Measurements from ENCODE around the gene ZNF285. TPM values are rescaled to one million over a fixed set of nuclear protein-coding genes. Genes with fewer than 3 reads are reported as not detected.

Gene ZNF285
- total RNA-seq, 1 experiment from 2014 or later = not detected

DNA sequence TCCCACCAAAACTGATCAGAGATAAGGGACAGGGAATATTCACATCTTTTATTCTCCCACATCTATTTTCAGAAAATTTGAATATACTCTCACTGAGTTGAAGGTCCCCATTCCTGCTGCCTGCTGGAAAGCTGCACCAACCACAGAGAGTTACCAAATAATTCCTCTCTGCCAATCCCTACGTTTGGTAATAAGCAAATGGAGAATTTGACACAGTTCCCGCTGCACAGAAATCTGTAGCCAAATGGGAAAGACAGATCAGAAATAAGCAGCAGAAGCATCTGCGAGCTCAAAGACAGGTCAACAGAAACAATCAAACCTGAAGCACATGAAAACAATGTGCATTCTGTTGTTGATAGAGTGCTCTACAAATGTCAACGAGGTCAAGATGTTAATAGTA, 54.9 kb downstream of the ZNF285 start:
- ATAC-seq = no peak
- Histone ChIP-seq H2AFZ (ENCODE audit: low read depth, low read length, poor library complexity, severe bottlenecking) (no peak overlapping the region), H3K9ac (ENCODE audit: low read length) (no peak overlapping the region), H3K9me2 (ENCODE audit: insufficient read depth) (no peaks in the 10 kb centered on the region), H3K27ac (ENCODE audit: low read depth, low read length) (no peak overlapping the region), H3K27me3 (ENCODE audit: insufficient read depth, low read length) (no peaks in the 10 kb centered on the region), H3K9me3 (ENCODE audit: control insufficient read depth in 1 of 2, insufficient read depth in 1 of 2, low read depth in 1 of 2, low read length in 2 of 2) (peaks cover 0 to 6% of the 10 kb centered on the region in 2 experiments; a peak in 1 of 4 replicates), H3K79me2 (ENCODE audit: insufficient read depth, low read length) (no peaks in the 10 kb centered on the region), H3K36me3 (ENCODE audit: control insufficient read depth in 1 of 2, insufficient read depth in 2 of 2, low read length in 2 of 2) (no peaks in the 10 kb centered on the region), H4K20me1 (ENCODE audit: insufficient read depth) (no peaks in the 10 kb centered on the region), H3K4me2 (ENCODE audit: low read length) (no peak overlapping the region), H3K4me3 (replicated peaks in 1 of 2; ENCODE audit: low read depth in 1 of 2, low read length in 2 of 2) (no peak overlapping the region), H3K4me1 (ENCODE audit: control insufficient read depth in 1 of 2, insufficient read depth in 2 of 2, low read length in 2 of 2) (no peaks in the 10 kb centered on the region)
- POLR2A ChIA-PET = no interaction called here
- no peak for DNase-seq (ENCODE audit: low read depth, low spot score)
- TF ChIP-seq SP1 (IDR thresholded peaks at IDR 0.05; ENCODE audit: low read depth) (no peak), YY1 (IDR thresholded peaks at IDR 0.05; ENCODE audit: extremely low read depth, insufficient replicate concordance, low read depth, low read length) (no peak), ZNF274 (IDR thresholded peaks at IDR 0.05; ENCODE audit: low read depth, low read length) (no peak), ZFX (IDR thresholded peaks at IDR 0.05) (no peak), EGR1 (IDR thresholded peaks at IDR 0.05; ENCODE audit: low read depth) (no peak), SIN3A (IDR thresholded peaks at IDR 0.05; ENCODE audit: low read depth) (no peak)
- TF ChIP-seq, protein P1, sequence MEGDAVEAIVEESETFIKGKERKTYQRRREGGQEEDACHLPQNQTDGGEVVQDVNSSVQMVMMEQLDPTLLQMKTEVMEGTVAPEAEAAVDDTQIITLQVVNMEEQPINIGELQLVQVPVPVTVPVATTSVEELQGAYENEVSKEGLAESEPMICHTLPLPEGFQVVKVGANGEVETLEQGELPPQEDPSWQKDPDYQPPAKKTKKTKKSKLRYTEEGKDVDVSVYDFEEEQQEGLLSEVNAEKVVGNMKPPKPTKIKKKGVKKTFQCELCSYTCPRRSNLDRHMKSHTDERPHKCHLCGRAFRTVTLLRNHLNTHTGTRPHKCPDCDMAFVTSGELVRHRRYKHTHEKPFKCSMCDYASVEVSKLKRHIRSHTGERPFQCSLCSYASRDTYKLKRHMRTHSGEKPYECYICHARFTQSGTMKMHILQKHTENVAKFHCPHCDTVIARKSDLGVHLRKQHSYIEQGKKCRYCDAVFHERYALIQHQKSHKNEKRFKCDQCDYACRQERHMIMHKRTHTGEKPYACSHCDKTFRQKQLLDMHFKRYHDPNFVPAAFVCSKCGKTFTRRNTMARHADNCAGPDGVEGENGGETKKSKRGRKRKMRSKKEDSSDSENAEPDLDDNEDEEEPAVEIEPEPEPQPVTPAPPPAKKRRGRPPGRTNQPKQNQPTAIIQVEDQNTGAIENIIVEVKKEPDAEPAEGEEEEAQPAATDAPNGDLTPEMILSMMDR (IDR thresholded peaks at IDR 0.05 in 2 of 3, conservative IDR thresholded peaks at IDR 0.05 in 1 of 3; ENCODE audit: borderline replicate concordance in 1 of 3, insufficient read depth in 1 of 3, low read depth in 2 of 3, low read length in 2 of 3) = no peak
- RAD21 ChIA-PET (ENCODE audit: low non-redundant PET in 1 of 2, low total read pairs in 2 of 2, uncharacterized antibody in 2 of 2, unreplicated experiment in 2 of 2) = no interaction called here
- BruUV-seq (replicated peaks) = no TSS peak
- intact Hi-C loops (cut with micrococcal nuclease) = no loop called here
- CTCF ChIA-PET = no interaction called here

DNA sequence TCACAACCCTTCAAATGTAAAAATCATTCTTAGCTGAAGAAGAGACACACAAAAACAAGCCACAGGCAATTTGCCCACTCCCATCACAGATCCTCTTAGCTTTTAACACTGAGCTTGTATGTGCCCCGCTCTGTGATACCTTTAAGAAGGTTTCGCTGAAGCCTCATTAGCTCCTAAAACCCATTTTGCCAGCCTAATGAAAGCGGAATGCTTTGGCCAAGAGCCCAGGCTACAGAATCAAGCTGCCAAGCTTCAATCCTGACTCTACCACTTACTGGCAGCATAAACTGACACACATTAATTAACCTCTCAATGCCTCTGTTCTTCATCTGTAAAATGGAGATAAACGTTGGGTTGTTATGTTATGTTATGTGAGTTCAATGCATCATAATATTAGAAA, 55.4 kb downstream of the ZNF285 start:
- no TSS peak for BruUV-seq (replicated peaks)
- intact Hi-C loops (cut with micrococcal nuclease) = no loop called here
- no peaks in the 10 kb centered on the region for H3K4me1 ChIP-seq (ENCODE audit: control insufficient read depth in 1 of 2, insufficient read depth in 2 of 2, low read length in 2 of 2)
- H3K27me3 ChIP-seq (ENCODE audit: insufficient read depth, low read length) = no peaks in the 10 kb centered on the region
- H4K20me1 ChIP-seq (ENCODE audit: insufficient read depth) = no peaks in the 10 kb centered on the region
- H3K4me3 ChIP-seq (replicated peaks in 1 of 2; ENCODE audit: low read depth in 1 of 2, low read length in 2 of 2) = no peak overlapping the region
- DNase-seq (ENCODE audit: low read depth, low spot score) = no peak
- ATAC-seq = no peak
- ChIA-PET RAD21 (ENCODE audit: low non-redundant PET in 1 of 2, low total read pairs in 2 of 2, uncharacterized antibody in 2 of 2, unreplicated experiment in 2 of 2) (no interaction called here), POLR2A (no interaction called here), CTCF (no interaction called here)
- H3K4me2 ChIP-seq (ENCODE audit: low read length) = no peak overlapping the region
- H3K9me3 ChIP-seq (ENCODE audit: control insufficient read depth in 1 of 2, insufficient read depth in 1 of 2, low read depth in 1 of 2, low read length in 2 of 2) = peaks cover 0 to 6% of the 10 kb centered on the region in 2 experiments; a peak in 1 of 4 replicates
- no peaks in the 10 kb centered on the region for H3K9me2 ChIP-seq (ENCODE audit: insufficient read depth)
- H2AFZ ChIP-seq (ENCODE audit: low read depth, low read length, poor library complexity, severe bottlenecking) = no peak overlapping the region
- no peaks in the 10 kb centered on the region for H3K36me3 ChIP-seq (ENCODE audit: control insufficient read depth in 1 of 2, insufficient read depth in 2 of 2, low read length in 2 of 2)
- H3K27ac ChIP-seq (ENCODE audit: low read depth, low read length) = no peak overlapping the region
- no peaks in the 10 kb centered on the region for H3K79me2 ChIP-seq (ENCODE audit: insufficient read depth, low read length)
- no peak overlapping the region for H3K9ac ChIP-seq (ENCODE audit: low read length)
- TF ChIP-seq, protein P1 (IDR thresholded peaks at IDR 0.05 in 2 of 3, conservative IDR thresholded peaks at IDR 0.05 in 1 of 3; ENCODE audit: borderline replicate concordance in 1 of 3, insufficient read depth in 1 of 3, low read depth in 2 of 3, low read length in 2 of 3) = no peak
- TF ChIP-seq ZFX (IDR thresholded peaks at IDR 0.05) (no peak), CBX3 (IDR thresholded peaks at IDR 0.05; ENCODE audit: low read depth) (no peak), SIN3A (IDR thresholded peaks at IDR 0.05; ENCODE audit: low read depth) (no peak), ELF1 (IDR thresholded peaks at IDR 0.05; ENCODE audit: borderline replicate concordance, low read depth) (no peak), ZNF274 (IDR thresholded peaks at IDR 0.05; ENCODE audit: low read depth, low read length) (no peak), YY1 (IDR thresholded peaks at IDR 0.05; ENCODE audit: extremely low read depth, insufficient replicate concordance, low read depth, low read length) (no peak), SRF (IDR thresholded peaks at IDR 0.05; ENCODE audit: low read depth) (no peak), TCF7L2 (IDR thresholded peaks at IDR 0.05; ENCODE audit: borderline replicate concordance, extremely low read depth, insufficient read depth, insufficient read length) (no peak), EGR1 (IDR thresholded peaks at IDR 0.05; ENCODE audit: low read depth) (no peak)
- TF ChIP-seq, protein P2, sequence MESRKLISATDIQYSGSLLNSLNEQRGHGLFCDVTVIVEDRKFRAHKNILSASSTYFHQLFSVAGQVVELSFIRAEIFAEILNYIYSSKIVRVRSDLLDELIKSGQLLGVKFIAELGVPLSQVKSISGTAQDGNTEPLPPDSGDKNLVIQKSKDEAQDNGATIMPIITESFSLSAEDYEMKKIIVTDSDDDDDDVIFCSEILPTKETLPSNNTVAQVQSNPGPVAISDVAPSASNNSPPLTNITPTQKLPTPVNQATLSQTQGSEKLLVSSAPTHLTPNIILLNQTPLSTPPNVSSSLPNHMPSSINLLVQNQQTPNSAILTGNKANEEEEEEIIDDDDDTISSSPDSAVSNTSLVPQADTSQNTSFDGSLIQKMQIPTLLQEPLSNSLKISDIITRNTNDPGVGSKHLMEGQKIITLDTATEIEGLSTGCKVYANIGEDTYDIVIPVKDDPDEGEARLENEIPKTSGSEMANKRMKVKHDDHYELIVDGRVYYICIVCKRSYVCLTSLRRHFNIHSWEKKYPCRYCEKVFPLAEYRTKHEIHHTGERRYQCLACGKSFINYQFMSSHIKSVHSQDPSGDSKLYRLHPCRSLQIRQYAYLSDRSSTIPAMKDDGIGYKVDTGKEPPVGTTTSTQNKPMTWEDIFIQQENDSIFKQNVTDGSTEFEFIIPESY (IDR thresholded peaks at IDR 0.05; ENCODE audit: extremely low read depth, insufficient replicate concordance, low read length) = no peak
- TF ChIP-seq, protein P3, sequence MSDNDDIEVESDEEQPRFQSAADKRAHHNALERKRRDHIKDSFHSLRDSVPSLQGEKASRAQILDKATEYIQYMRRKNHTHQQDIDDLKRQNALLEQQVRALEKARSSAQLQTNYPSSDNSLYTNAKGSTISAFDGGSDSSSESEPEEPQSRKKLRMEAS (IDR thresholded peaks at IDR 0.05) = no peak
